ENCODE data around the gene SCRN1.

The SCRN1 gene

GRCh38 chr7:29917641-29918040 lies 72.0 kb downstream of the SCRN1 start:
- TF ChIP-seq, protein P1, sequence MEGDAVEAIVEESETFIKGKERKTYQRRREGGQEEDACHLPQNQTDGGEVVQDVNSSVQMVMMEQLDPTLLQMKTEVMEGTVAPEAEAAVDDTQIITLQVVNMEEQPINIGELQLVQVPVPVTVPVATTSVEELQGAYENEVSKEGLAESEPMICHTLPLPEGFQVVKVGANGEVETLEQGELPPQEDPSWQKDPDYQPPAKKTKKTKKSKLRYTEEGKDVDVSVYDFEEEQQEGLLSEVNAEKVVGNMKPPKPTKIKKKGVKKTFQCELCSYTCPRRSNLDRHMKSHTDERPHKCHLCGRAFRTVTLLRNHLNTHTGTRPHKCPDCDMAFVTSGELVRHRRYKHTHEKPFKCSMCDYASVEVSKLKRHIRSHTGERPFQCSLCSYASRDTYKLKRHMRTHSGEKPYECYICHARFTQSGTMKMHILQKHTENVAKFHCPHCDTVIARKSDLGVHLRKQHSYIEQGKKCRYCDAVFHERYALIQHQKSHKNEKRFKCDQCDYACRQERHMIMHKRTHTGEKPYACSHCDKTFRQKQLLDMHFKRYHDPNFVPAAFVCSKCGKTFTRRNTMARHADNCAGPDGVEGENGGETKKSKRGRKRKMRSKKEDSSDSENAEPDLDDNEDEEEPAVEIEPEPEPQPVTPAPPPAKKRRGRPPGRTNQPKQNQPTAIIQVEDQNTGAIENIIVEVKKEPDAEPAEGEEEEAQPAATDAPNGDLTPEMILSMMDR (IDR thresholded peaks at IDR 0.05; ENCODE audit: low read depth, low read length): no peak
- Histone ChIP-seq H3K36me3 (peaks cover 4% of the 10 kb centered on the region), H3K27me3 (ENCODE audit: insufficient read depth, low read depth, severe bottlenecking) (no peaks in the 10 kb centered on the region), H3K27ac (no peak overlapping the region), H3K9me3 (ENCODE audit: severe bottlenecking) (no peaks in the 10 kb centered on the region), H3K4me3 (ENCODE audit: low read depth, low read length) (no peak overlapping the region)
- DNase-seq: no peak

DNA sequence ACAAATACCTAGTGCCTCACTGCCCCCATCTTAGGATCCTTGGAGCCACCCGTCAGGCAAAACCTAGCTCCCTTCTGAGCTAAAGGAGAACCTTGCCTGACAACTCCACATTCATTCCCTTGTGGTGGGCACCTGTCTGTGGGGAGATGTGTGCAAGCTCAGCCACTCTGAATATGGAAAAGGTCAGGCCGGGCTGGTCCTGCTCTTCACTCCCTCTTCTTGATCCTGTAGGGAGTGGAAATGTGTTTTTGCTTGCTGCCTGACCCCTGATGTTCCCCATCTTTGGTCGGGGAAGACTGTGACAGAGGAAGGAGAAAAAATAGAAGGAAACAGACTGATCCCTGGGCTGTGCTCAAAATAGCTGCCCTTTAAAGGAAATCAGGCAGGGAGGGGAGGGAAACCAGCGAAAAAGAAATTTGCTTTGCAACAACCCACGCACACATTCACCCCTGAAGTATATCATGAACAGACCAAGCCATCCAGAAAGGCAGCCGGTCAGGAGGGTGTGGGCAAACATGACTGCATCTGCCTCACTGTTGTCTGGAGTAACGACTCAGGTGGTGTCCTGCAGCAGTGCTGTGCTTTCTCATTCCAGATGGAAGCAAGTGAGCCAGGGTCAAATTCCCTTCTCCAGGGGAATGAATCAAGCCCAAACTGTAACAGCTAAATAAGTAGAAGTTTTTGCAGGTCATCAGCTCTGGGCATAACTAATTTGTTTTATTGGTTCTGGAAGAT lies 74.0 kb downstream of the SCRN1 start:
- H3K36me3 ChIP-seq: no peaks in the 10 kb centered on the region; the same call in 1 of the 2 replicates
- no peak overlapping the region for H3K27ac ChIP-seq
- H3K9me3 ChIP-seq (ENCODE audit: severe bottlenecking): no peaks in the 10 kb centered on the region
- DNase-seq: no peak
- H3K27me3 ChIP-seq (ENCODE audit: insufficient read depth, low read depth, severe bottlenecking): no peaks in the 10 kb centered on the region
- H3K4me3 ChIP-seq (ENCODE audit: low read depth, low read length): no peak overlapping the region
- TF ChIP-seq, protein P1 (IDR thresholded peaks at IDR 0.05; ENCODE audit: low read depth, low read length): no peak

- Histone ChIP-seq H3K27ac (no peak overlapping the region), H3K4me3 (ENCODE audit: low read depth, low read length) (no peak overlapping the region), H3K36me3 (no peaks in the 10 kb centered on the region; the same call in 1 of the 2 replicates), H3K9me3 (ENCODE audit: severe bottlenecking) (no peaks in the 10 kb centered on the region), H3K27me3 (ENCODE audit: insufficient read depth, low read depth, severe bottlenecking) (no peaks in the 10 kb centered on the region)
- DNase-seq: no peak
- TF ChIP-seq, protein P1 (IDR thresholded peaks at IDR 0.05; ENCODE audit: low read depth, low read length): no peak
Measured at GRCh38 chr7:29914180-29914579, 75.4 kb downstream of the SCRN1 start.

- DNase-seq: no peak
- Histone ChIP-seq H3K27me3 (ENCODE audit: insufficient read depth, low read depth, severe bottlenecking) (no peaks in the 10 kb centered on the region), H3K27ac (no peak overlapping the region), H3K4me3 (ENCODE audit: low read depth, low read length) (no peak overlapping the region), H3K9me3 (ENCODE audit: severe bottlenecking) (peaks cover 10% of the 10 kb centered on the region), H3K36me3 (no peaks in the 10 kb centered on the region)
- TF ChIP-seq, protein P1 (IDR thresholded peaks at IDR 0.05; ENCODE audit: low read depth, low read length): no peak
Measured at GRCh38 chr7:29906200-29907022, 83.2 kb downstream of the SCRN1 start.

DNA sequence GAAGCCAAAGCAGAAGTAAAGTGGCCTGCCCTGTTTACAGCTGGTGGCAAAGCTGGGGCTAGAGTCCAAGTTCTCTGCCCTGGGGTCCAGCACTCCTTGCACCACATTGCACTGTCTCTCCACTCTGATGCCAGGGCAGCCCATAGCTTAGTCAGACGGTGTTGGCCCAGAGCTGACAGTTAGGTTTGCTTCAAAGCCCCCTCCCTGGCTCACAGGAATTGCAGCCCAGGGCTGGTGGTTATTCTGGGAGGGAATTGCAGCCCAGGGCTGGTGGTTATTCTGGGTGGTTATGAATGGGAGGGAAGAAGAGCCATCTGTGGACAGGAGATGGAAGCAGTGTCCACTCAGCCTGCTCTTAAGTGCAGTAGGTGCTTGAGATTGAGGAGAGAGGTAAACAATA lies 88.9 kb downstream of the SCRN1 start:
- TF ChIP-seq, protein P1 (IDR thresholded peaks at IDR 0.05; ENCODE audit: low read depth, low read length): no peak
- H3K36me3 ChIP-seq: no peaks in the 10 kb centered on the region
- H3K27ac ChIP-seq: no peak overlapping the region
- H3K4me3 ChIP-seq (ENCODE audit: low read depth, low read length): no peak overlapping the region
- DNase-seq: no peak
- H3K27me3 ChIP-seq (ENCODE audit: insufficient read depth, low read depth, severe bottlenecking): no peaks in the 10 kb centered on the region
- peaks cover 4% of the 10 kb centered on the region for H3K9me3 ChIP-seq (ENCODE audit: severe bottlenecking)

All from WERI-Rb-1 (cell line).